GM18873 (cell line): Measurements from ENCODE around the gene ARHGAP24.
"Not testable (repeated sequence)": the region's sequence is repeated elsewhere in the genome, so short reads cannot be mapped to it uniquely, and the experiment has no call there.

Source experiments
- ATAC-seq: cut with Tn5 transposase; IDR thresholded peaks from one replicate; pipeline ENCODE4 v1.9.1; 2021; ENCODE audit warnings: mild to moderate bottlenecking, moderate library complexity, moderate number of reproducible peaks; ENCODE audit not compliant: unreplicated experiment, low FRiP score

ARHGAP24 gene

DNA sequence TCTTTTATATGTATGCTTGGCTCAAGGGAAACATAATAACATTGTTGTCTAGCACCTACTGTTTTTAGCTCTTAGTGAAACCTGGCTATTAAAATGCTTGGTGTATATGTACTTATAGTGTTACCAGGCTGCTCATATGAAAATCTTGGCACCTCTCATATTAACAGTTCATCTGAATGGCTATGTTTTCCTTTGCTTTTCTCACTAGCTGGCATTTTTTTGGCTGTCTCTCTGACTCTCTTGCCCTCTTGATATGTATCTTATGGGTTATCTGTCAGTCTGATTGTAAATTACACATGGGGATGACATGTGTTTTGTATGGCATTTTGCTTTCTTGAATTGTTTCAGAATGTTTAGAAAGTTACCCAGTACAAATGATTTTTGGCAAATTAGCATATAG is 158.0 kb downstream of the ARHGAP24 start:
- ATAC-seq = no peak

DNA sequence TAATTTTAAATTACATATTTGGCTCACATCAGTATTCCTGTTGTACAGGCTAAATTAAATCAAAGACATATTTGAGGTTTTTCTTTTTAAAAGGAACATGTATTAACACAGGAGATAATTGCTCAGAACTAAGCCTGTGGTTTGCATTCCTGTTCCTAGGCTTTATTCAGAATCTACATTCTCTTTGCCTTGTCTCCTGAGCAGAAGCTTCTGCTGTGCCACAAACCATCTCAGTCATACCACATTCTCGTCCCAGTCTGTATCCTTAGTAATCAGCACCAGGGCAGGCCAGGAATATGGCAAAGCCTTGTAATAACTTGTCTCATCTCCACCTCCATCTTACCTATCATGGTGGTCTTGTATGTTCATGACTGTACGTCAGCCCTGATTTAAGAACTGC is 162.8 kb downstream of the ARHGAP24 start:
- no peak for ATAC-seq

- no peak for ATAC-seq
Measured at GRCh38 chr4:85639946-85640345, 165.0 kb downstream of the ARHGAP24 start.

DNA sequence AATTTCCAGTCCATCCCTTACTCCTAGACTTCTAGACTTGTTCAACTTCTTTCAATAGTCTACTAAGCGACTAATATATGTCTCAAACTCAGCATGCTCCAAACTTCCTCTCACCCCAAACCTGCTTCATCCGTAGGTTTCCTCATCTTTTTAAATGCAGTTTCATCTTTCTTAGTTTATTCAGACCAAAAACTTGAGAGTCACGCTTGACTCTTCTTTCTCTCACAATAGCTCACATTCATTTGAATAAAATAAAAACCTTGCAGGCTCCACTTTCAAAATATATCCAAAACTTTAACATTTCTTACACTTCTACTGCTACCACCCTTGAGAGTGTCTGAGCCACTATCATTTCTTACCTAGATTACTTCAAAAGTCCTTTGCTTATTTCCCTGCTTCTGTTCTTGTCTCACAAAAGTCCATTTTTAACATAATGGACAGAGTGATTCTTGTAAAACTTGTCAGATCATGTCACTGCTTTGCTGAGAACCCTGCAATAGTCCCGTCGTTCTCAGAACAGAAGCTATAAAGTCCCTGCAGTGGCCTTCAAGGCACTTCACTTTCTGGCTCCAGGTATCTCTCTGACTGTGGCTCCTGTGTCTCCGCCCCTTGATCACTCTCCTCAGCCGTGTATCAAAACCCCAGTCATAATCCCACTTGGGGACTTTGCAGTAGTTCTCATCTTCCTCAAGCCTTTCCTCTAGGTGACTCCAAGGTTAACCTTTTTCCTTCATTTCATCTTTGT is 167.6 kb downstream of the ARHGAP24 start:
- no peak for ATAC-seq

DNA sequence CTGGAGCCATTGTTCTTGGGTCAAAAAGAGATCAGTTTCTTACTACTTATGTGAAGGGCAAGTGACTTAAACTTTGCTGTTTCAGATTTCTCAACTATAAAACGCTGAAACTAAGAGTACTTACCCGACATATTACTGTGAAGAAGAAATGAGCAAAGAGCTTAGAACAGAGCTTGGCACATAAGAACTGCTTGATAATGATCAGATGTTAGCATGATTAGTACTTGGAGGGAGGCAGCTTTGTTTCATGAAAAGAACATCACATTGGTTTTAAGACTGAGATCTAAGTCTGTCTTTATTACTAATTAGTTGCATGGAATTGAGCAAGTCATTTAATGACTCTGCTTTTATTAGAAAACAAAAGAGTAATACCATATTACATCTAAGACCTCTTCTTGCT is 169.1 kb downstream of the ARHGAP24 start:
- no peak for ATAC-seq

DNA sequence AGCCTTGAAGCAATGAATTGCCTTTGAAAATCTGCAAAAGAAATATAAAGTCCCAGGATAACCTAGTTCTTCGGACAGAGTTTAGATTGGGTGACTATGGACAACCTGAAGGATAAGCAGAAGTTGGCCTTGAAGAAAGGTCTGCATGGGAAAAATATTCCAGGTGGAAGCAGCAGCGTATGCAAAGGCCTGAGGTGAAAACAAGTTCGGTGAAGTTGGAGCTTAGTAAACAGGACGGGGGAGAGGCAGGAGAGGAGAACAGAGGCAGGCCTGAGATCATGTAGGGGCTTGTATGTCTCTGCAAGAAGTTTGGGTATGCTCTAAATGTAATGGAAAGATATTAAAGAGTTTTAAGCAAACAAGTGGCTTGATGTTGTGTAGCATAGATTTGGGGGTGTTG is 176.0 kb downstream of the ARHGAP24 start:
- no peak for ATAC-seq

GRCh38 chr4:85656759-85657505 is 182.0 kb downstream of the ARHGAP24 start:
- ATAC-seq = no peak

DNA sequence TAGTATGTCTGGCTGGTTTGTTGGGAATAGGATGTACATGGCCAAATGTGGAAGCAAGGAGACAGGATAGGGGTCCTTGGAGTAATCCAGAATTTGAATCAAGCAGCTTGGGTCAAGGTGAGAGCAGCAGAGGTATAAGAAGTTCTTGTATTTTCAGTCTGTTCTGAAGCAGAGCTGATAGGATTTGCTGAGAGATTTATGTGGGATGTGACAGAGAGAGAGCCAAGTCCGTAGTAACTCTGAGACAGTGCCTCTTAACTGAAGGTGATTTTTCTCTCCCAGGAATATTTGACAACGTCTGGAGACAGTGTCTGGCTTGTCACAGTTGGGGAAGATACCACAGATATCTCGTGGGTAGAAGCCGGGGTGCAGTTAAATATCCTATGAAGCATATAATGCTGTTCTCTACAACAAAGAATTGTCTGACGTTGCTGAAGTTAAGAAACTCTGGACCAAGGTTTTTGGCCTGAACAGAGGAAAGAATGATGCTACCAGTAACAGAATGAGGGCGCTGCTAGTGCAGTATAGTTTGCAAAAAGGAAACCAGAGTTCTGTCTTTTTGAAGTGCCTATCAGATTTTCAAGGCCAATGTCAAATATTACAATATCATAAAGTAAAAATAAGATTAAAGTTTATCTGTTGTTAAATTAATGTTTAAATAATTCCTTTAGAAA is 184.0 kb downstream of the ARHGAP24 start:
- ATAC-seq = no peak

DNA sequence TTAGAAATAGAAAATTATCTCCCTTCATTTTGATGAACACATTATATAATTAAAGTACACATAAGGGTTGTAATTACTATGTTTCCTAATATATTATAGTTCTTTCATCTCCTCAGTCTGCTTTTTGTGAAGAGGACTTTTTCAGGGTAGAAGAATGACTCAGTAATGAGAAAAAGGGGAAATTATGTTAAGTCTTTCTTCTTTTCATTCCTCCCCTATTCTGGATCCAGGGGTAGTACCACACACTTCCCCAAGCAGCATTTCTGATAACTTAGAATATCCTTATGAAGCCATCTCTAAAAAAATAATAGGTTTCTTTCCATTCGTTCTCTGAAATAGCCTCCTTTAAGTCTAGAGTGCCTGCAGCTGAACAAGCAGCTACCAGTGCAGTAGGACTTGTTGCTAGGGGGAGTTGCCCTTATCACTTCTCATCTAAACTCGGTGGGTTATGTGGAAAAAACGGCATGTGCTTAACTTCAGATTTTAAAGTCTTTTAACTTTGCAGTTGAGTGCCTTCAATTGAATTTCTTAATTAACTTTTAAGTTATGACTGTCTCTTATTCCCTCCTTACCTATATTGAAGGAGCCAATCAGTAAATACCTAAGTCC is 184.8 kb downstream of the ARHGAP24 start:
- ATAC-seq = no peak

DNA sequence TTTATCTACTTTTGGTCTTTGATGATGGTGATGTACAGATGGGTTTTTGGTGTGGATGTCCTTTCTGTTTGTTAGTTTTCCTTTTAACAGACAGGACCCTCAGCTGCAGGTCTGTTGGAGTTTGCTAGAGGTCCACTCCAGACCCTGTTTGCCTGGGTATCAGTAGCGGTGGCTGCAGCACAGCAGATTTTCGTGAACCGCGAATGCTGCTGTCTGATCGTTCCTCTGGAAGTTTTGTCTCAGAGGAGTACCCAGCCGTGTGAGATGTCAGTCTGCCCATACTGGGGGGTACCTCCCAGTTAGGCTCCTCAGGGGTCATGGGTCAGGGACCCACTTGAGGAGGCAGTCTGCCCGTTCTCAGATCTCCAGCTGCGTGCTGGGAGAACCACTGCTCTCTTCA is 191.7 kb downstream of the ARHGAP24 start:
- ATAC-seq = not testable (repeated sequence)

DNA sequence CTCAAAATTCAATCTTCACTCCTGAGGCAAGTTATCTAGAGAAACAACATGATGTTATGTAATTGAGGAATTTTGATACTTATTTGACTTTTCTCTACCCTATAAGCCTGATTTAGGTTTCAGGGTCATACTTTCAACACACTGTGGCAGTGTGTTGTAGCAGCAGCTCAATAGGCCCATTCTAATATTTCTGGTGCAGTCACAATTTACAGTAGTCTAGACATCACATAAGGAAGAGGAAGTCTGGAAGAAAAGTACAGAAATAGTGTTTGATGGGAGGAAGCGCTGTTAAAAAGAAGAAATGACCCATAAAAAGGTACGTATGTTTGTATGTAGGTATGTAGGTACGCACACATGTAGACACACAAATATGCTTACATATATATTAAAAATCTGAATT is 194.3 kb downstream of the ARHGAP24 start:
- no peak for ATAC-seq

- ATAC-seq = no peak
Measured at GRCh38 chr4:85669992-85670548, 195.1 kb downstream of the ARHGAP24 start.

GRCh38 chr4:85671120-85671519 is 196.2 kb downstream of the ARHGAP24 start:
- no peak for ATAC-seq

DNA sequence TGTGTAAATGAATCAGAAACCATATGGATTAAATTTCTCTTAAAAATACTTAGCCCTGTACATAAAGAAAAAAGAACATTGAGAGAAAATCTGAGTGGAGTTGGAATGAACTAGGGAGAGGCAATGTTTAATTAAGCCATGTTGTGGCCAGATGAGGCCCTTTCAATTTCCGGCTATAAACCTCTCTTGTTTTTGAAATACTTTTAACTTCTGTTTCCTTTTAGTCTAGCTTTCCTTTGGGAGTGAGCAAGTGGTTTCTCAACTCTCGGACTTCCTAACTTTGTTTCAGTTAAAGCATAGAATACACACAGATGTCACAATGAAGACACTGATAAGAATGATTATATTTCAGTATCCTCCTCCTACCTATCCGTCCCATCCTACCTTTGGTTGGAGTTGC is 197.2 kb downstream of the ARHGAP24 start:
- ATAC-seq = no peak

- no peak for ATAC-seq
Measured at GRCh38 chr4:85672959-85673358, 198.0 kb downstream of the ARHGAP24 start.

- no peak for ATAC-seq
Measured at GRCh38 chr4:85673540-85673939, 198.6 kb downstream of the ARHGAP24 start.

GRCh38 chr4:85675076-85676049 is 200.4 kb downstream of the ARHGAP24 start:
- no peak for ATAC-seq

DNA sequence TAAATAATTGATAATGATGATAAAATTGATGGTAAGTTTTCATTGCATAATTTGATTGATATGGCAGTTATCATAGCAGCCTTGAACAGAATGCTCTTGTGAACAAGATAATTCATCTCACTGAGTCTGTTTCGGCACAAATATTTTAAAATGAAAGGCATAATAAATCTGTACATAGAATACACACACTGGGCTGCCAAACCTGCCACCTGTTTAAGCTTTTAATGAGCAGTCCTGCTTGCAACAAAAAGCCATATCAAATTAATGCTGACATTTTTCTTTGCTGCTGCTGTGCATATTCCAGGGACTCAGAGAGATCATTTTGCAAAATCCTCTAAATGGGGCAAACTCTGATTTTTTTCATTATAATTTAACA is 201.1 kb downstream of the ARHGAP24 start:
- no peak for ATAC-seq

- ATAC-seq = no peak
Measured at GRCh38 chr4:85676850-85677590, 202.1 kb downstream of the ARHGAP24 start.
